GM23338 (cell line): ENCODE measurements around the gene SNAPC4. TPM values are rescaled to one million over a fixed set of nuclear protein-coding genes. Genes with fewer than 3 reads are reported as not detected.

Experiments used
- ATAC-seq: fragments of 200-7000 bp; cut with Tn5 transposase; 3 replicates; pipeline ENCODE4 v1.9.1; 2020
- DNase-seq: peaks from one replicate; pipeline ENCODE4 v3.0.0-alpha.2; 2015; ENCODE audit warnings: low spot score
- H2AFZ ChIP-seq: fragments of 200-600 bp; sonication (generic); 2 replicates; pipeline ENCODE4 v1.8.0; 2016; ENCODE audit warnings: antibody characterized with exemption, mild to moderate bottlenecking, moderate library complexity
- H3F3A ChIP-seq: fragments of 200-600 bp; sonication (generic); replicated peaks from 2 replicates; pipeline ENCODE4 v1.8.0; 2017; ENCODE audit warnings: antibody characterized with exemption, mixed run types, low read depth
- H3K27ac ChIP-seq: fragments of 200-600 bp; sonication (generic); 2 replicates; pipeline ENCODE4 v1.6.1; 2016; ENCODE audit warnings: low read depth
- H3K27me3 ChIP-seq: fragments of 200-600 bp; sonication (generic); 2 replicates; pipeline ENCODE4 v1.8.0; 2016; ENCODE audit warnings: mild to moderate bottlenecking, mixed run types, moderate library complexity; ENCODE audit not compliant: insufficient read depth
- H3K36me3 ChIP-seq: fragments of 200-600 bp; sonication (generic); 2 replicates; pipeline ENCODE4 v1.8.0; 2016; ENCODE audit warnings: mild to moderate bottlenecking; ENCODE audit not compliant: insufficient read depth
- H3K4me1 ChIP-seq: fragments of 200-600 bp; sonication (generic); 2 replicates; pipeline ENCODE4 v1.8.0; 2016; ENCODE audit warnings: mild to moderate bottlenecking, moderate library complexity; ENCODE audit not compliant: insufficient read depth
- H3K4me2 ChIP-seq: fragments of 200-600 bp; sonication (generic); 2 replicates; pipeline ENCODE4 v1.7.1; 2017; ENCODE audit warnings: mixed run types
- H3K4me3 ChIP-seq: fragments of 200-600 bp; sonication (generic); 2 replicates; pipeline ENCODE4 v1.6.1; 2016; ENCODE audit warnings: mixed run types
- H3K79me2 ChIP-seq: fragments of 200-600 bp; sonication (generic); replicated peaks from 2 replicates; pipeline ENCODE4 v1.8.0; 2017; ENCODE audit warnings: mild to moderate bottlenecking; ENCODE audit not compliant: insufficient read depth
- H3K9me2 ChIP-seq: fragments of 200-600 bp; sonication (generic); 2 replicates; pipeline ENCODE4 v1.8.0; 2017; ENCODE audit not compliant: insufficient read depth
- H4K20me1 ChIP-seq: fragments of 200-600 bp; sonication (generic); replicated peaks from 2 replicates; pipeline ENCODE4 v1.8.0; 2017; ENCODE audit warnings: mild to moderate bottlenecking; ENCODE audit not compliant: insufficient read depth
- H3K27ac Mint-ChIP-seq: 2 replicates; pipeline ENCODE4 v1.8.0; 2020; ENCODE audit warnings: inconsistent platforms, mild to moderate bottlenecking, moderate library complexity, mixed read lengths
- H3K27me3 Mint-ChIP-seq: 3 replicates; pipeline ENCODE4 v1.8.0; 2022; ENCODE audit warnings: low read depth, mild to moderate bottlenecking, moderate library complexity, mixed read lengths, inconsistent platforms; ENCODE audit not compliant: insufficient read depth, poor library complexity
- H3K36me3 Mint-ChIP-seq: 3 replicates; pipeline ENCODE4 v1.8.0; 2021; ENCODE audit warnings: low read depth, mild to moderate bottlenecking, inconsistent platforms, moderate library complexity, mixed read lengths
- H3K4me1 Mint-ChIP-seq: 3 replicates; pipeline ENCODE4 v1.8.0; 2020; ENCODE audit warnings: mild to moderate bottlenecking, inconsistent platforms, mixed read lengths
- H3K4me3 Mint-ChIP-seq: 3 replicates; pipeline ENCODE4 v1.8.0; 2021; ENCODE audit warnings: moderate library complexity, mild to moderate bottlenecking, inconsistent platforms, mixed read lengths
- H3K9me3 Mint-ChIP-seq: 3 replicates; pipeline ENCODE4 v1.8.0; 2020; ENCODE audit warnings: moderate library complexity, mild to moderate bottlenecking, inconsistent platforms, mixed read lengths
- CREB1 ChIP-seq: fragments of 250-450 bp; sonication (Bioruptor Pico); IDR thresholded peaks from 2 replicates; pipeline ENCODE4 v1.5.0; 2020; ENCODE audit warnings: low read depth, mild to moderate bottlenecking, moderate library complexity
- CTCF ChIP-seq, 2 experiments: fragments of 200-600 bp in 1 of 2; sonication (generic) in 1 of 2; conservative IDR thresholded peaks; 2 replicates each; pipeline versions ENCODE4 v1.5.1 to v1.6.1; 2016 to 2017; ENCODE audit warnings: antibody characterized with exemption in 2 of 2, low read depth in 2 of 2, mild to moderate bottlenecking in 2 of 2, moderate library complexity in 1 of 2
- ETS1 ChIP-seq: IDR thresholded peaks from 2 replicates; pipeline ENCODE4 v1.6.1; 2016; ENCODE audit warnings: antibody characterized with exemption
- EZH2 ChIP-seq: fragments of 200-600 bp; sonication (generic); IDR thresholded peaks from one replicate; pipeline ENCODE4 v1.8.0; 2017; ENCODE audit warnings: antibody characterized with exemption, mild to moderate bottlenecking, low read depth; ENCODE audit not compliant: unreplicated experiment
- EZH2phosphoT487 ChIP-seq: fragments of 200-600 bp; sonication (generic); IDR thresholded peaks from one replicate; pipeline ENCODE4 v1.8.1; 2018; ENCODE audit warnings: antibody characterized with exemption; ENCODE audit not compliant: unreplicated experiment
- JUNB ChIP-seq: IDR thresholded peaks from one replicate; pipeline ENCODE4 v1.6.1; 2016; ENCODE audit warnings: antibody characterized with exemption; ENCODE audit not compliant: unreplicated experiment
- NANOG ChIP-seq: IDR thresholded peaks from 2 replicates; pipeline ENCODE4 v1.6.1; 2016; ENCODE audit warnings: antibody characterized with exemption, borderline replicate concordance
- POLR2AphosphoS5 ChIP-seq: IDR thresholded peaks from 2 replicates; pipeline ENCODE4 v1.6.1; 2016; ENCODE audit warnings: antibody characterized with exemption, low read depth
- REST ChIP-seq: IDR thresholded peaks from one replicate; pipeline ENCODE4 v1.6.1; 2018; ENCODE audit warnings: antibody characterized with exemption; ENCODE audit not compliant: unreplicated experiment
- STAT1 ChIP-seq: IDR thresholded peaks from one replicate; pipeline ENCODE4 v1.6.1; 2016; ENCODE audit warnings: antibody characterized with exemption; ENCODE audit not compliant: unreplicated experiment
- ZNF114 ChIP-seq: fragments of 250-450 bp; sonication (Bioruptor Pico); IDR thresholded peaks from 2 replicates; pipeline ENCODE4 v1.5.0; 2020; ENCODE audit warnings: mild to moderate bottlenecking, moderate library complexity
- ZNF331 ChIP-seq: fragments of 250-450 bp; sonication (Bioruptor Pico); IDR thresholded peaks from 2 replicates; pipeline ENCODE4 v1.5.0; 2020; ENCODE audit warnings: low read depth, mild to moderate bottlenecking, moderate library complexity
- ZNF462 ChIP-seq: fragments of 250-450 bp; sonication (Bioruptor Pico); IDR thresholded peaks from 2 replicates; pipeline ENCODE4 v1.5.0; 2020; ENCODE audit warnings: mild to moderate bottlenecking, moderate library complexity
- polyA plus RNA-seq: library from polyadenylated mRNA; unstranded; fragments of >200 nt; fragmentation: Nextera tagmentation; extraction: Ambion mirVana; gene quantifications from 2 replicates; pipeline ENCODE4 v1.2.1, GENCODE V29; 2016
- total RNA-seq: library from RNA; depleted of rRNA; stranded (reverse); fragments of >200 nt; shearing (Covaris generic); gene quantifications from 2 replicates; pipeline ENCODE4 v1.2.3, GENCODE V29; 2014

SNAPC4 gene
- total and polyA plus RNA-seq, 2 experiments from 2014 or later: 8.8 to 22.7 TPM

GRCh38 chr9:136389396-136389795 lies 10.6 kb downstream of the SNAPC4 start:
- H3K36me3 Mint-ChIP-seq: peaks cover 72% of the 10 kb centered on the region
- H3K27ac Mint-ChIP-seq: no peak overlapping the region
- no peaks in the 10 kb centered on the region for H3K9me3 Mint-ChIP-seq
- H2AFZ ChIP-seq: no peak overlapping the region
- H3K4me3 ChIP-seq: no peak overlapping the region
- 0 out of 2 replicates have a peak, but pooled peaks cover 3% of the 10 kb centered on the region for H3F3A ChIP-seq
- peaks cover 26% of the 10 kb centered on the region for H3K36me3 ChIP-seq
- no peak overlapping the region for H3K4me3 Mint-ChIP-seq
- peaks cover 17% of the 10 kb centered on the region for H4K20me1 ChIP-seq
- TF ChIP-seq REST (no peak), CTCF (conservative IDR thresholded peaks at IDR 0.05; ENCODE audit: low read depth in 2 of 2) (no peak), ZNF462 (CRISPR knock-in tag) (no peak), ZNF331 (CRISPR knock-in tag) (no peak), EZH2 (no peak), EZH2phosphoT487 (no peak), ETS1 (no peak), NANOG (no peak), JUNB (no peak), ZNF114 (CRISPR knock-in tag) (no peak), STAT1 (no peak), CREB1 (CRISPR knock-in tag) (no peak), POLR2AphosphoS5 (no peak)
- no peak overlapping the region for H3K27ac ChIP-seq
- H3K4me1 Mint-ChIP-seq: no peaks in the 10 kb centered on the region
- H3K27me3 ChIP-seq: no peaks in the 10 kb centered on the region
- peaks cover 1% of the 10 kb centered on the region for H3K27me3 Mint-ChIP-seq
- H3K4me1 ChIP-seq: no peaks in the 10 kb centered on the region
- H3K9me2 ChIP-seq: no peaks in the 10 kb centered on the region
- ATAC-seq (no peak), DNase-seq (no peak)
- 0 out of 2 replicates have a peak, but pooled peaks cover 6% of the 10 kb centered on the region for H3K79me2 ChIP-seq
- no peak overlapping the region for H3K4me2 ChIP-seq
